Activated naive CD8-positive, alpha-beta T cell treated with anti-CD3 and anti-CD28 coated beads, Interleukin-2, amount 50 U/mL, for 16 hours (primary cell): ENCODE results near the gene HLA-DMA.
"Not testable (repeated sequence)": the region's sequence is repeated elsewhere in the genome, so short reads cannot be mapped to it uniquely, and the experiment has no call there.

Source experiments
- DNase-seq: peaks from one replicate; pipeline ENCODE4 v3.0.0-alpha.2; 2020; ENCODE audit warnings: low read depth, low spot score

HLA-DMA gene

GRCh38 chr6:32954986-32955802 is 2.3 kb upstream of the HLA-DMA start:
- DNase-seq: no peak

DNA sequence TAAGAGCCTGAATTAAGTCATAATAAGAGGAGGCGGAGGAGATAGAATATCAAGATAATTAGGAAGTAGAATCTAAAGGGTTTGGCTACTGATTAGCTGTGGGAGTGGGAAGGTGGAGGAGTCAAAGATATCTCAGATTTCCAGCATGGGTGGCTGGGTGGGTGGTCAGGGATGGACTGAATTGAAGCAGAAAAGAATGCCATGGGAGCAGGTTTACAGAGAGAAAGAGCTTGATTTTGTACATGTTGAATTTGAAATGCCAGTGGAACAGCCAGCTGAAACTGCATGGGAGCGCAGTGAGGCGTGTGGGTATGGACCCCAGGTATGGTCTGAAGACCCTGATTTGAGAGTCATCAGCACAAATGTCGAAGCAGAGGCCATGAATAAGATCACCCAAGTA is 1.4 kb upstream of the HLA-DMA start:
- no peak for DNase-seq

DNA sequence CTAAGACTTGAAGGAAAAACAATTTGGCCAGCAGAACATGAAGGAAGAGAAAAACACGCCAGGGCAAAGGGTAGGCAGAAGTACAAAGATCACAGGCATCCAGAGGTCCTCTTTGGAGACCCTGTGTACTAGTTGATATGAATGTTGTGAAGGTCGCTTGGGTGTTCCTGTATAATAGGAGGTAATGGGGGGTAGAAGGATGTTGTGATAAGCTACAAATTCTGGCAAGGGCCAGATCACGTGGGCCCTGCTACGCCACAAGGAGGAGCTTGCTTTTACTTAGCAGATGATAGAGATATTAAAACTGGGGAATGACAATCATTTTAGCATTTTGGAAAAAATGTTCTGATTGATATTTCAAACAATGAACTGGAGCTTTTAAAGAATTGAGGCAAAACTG is 878 bp upstream of the HLA-DMA start:
- no peak for DNase-seq

DNA sequence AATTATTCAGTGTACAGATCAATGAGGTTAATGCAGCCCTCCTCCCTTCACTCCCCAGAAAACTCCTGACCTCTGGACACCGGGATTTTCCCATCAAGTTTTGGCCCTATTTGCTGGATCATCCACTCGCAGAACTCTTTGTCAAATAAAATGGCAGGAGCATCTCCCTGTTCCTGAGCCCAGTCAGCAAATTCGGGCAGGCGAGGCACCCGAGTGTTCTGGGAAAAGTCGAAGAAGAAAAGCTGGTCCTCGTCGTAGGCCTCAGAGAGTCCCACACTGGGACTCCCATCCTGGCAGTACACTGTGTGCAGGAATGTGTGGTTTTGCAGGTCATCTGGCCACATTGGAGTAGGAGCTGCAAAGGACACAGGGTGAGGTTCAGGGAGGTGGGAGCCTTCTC is 2.4 kb downstream of the HLA-DMA start:
- DNase-seq: no peak

GRCh38 chr6:32950010-32950409 is 2.9 kb downstream of the HLA-DMA start:
- no peak for DNase-seq

GRCh38 chr6:32949113-32949512 is 3.8 kb downstream of the HLA-DMA start:
- DNase-seq: no peak

GRCh38 chr6:32947552-32948465 is 5.1 kb downstream of the HLA-DMA start:
- no peak for DNase-seq

GRCh38 chr6:32946893-32947292 is 6.0 kb downstream of the HLA-DMA start:
- no peak for DNase-seq

GRCh38 chr6:32945953-32946352 is 6.9 kb downstream of the HLA-DMA start:
- DNase-seq: no peak

GRCh38 chr6:32945108-32945760 is 7.7 kb downstream of the HLA-DMA start:
- no peak for DNase-seq

DNA sequence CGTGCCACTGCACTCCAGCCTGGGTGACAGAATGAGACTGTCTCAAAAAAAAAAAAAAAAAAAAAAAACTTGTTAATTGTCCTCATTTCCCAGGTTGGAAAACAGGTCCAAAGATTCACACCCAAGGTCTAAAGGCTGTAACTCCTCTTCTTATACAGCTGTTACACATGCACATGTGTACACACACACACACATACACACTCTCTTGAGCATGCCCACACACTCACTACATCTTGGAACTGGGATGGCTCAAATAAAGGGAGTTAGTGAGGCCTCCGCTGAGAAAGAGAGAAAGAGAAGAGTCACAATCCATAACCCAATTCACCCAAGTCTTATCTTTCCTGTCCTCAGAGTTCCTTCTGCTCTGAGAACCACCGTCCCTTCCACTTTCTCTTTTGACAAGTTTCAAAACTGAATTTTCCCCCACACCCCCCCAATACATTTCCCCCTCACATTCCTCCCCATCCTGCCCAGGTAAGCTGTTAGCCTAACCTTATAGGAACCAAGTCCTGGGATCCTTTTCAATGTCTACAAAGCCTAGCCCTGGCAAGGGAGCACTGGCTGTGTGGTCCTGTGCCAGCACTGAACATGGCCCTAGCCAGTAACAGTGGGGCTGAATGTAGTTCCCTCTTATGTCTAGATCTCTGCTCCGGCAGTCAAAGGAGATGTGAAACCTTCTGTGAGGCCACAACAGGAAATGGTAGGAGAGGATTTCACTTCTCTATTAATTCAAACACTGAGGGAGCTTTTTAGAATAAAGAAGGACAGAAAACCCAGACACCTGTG is 8.8 kb downstream of the HLA-DMA start:
- DNase-seq: no peak

GRCh38 chr6:32942555-32943123 is 10.3 kb downstream of the HLA-DMA start:
- not testable (repeated sequence) for DNase-seq

- DNase-seq: no peak
Observed at GRCh38 chr6:32941214-32941768, 11.6 kb downstream of the HLA-DMA start.

DNA sequence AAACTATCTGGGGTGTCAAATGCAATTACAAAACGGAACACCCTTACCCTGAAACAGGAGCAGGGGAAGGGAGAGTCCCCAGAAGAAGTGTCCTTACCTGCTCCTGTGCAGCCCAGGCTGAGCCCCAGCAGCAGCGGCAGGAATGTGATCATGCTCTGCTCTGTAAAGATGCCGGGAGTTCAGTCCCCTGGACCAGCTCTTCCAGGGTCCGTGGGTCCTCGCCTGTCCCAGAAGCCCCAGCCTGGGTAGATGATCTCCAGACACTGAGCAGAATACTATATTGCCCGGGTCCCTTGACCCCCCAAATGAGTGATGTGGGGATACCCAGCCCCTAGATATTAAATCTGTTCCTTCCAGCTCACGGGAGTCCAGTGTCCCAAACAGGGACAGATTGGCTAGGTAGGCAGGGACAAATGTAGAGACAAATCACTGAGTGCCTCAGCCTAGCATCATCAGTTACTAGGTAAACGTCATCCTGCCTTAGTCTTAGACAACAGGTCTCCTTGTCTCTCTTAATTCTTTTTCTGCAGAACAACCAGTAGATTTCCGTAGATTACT is 12.2 kb downstream of the HLA-DMA start, which contains the start of gene HLA-DMB:
Gene HLA-DMB (minus strand): TSS at position 373 of the 558 bp plus-strand sequence. CDS start 221 bp downstream, at position 152.
- DNase-seq: no peak

DNA sequence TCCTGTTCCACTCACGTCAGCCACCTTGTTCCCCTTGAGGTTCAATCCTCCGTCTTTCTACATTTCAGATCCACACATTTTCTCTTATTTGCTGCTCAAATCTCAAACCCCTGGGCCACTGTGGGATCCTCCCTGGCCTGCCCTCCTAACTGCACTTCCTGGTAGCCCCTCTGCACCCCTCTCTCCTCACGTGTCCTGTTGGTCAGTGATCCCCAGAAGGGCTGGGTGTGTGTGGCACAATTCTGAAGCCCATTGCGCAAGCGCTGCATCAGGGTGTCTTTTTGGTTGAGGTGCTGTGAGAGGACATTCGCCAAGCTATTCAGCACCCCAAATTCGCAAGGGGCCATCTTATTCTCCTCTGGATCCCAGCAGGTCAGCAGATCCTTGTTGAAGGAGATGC is 14.4 kb downstream of the HLA-DMA start:
- DNase-seq: no peak

GRCh38 chr6:32937230-32937633 is 15.7 kb downstream of the HLA-DMA start:
- no peak for DNase-seq

DNA sequence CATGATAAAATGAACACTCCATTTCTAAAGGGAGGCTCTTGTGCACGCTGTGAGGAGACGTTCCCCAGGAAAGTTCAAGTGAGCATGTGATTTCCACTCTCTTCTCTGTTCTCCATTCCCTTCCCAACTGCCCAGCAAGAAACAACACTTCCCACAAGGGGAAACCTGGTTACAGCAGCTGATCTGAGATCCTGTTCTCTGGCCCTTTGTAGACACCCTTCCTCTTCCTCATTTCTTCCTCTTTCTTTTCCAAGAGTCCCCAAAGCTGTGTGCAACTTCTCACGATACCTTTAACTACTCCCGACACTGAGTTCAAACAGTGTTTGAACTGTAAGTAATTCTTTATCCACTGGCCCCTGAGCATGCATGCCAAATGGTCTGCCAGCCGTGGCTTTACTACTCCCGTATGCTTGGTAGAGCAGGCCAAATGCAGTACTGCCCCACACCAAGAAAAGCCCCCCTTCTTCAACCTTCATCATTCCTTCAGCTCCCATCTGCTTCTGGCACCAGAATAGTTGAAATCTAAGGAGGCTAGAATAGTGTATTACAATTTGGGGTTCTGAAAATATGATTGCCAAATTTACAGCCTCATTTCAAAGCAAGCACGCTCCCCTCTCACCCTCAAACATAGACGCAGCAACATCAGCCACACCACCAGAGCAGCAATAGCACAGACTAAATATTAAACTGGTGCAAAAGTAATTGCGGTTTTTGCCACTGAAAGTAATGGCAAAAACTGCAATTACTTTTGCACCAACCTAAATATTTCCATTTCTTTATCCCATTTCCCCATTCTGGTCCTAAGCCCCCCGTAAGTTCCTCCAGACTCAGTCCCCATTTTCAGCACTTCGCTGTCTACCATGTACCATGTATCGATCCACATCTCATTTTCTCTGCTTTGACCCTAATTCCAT is 16.4 kb downstream of the HLA-DMA start:
- no peak for DNase-seq

DNA sequence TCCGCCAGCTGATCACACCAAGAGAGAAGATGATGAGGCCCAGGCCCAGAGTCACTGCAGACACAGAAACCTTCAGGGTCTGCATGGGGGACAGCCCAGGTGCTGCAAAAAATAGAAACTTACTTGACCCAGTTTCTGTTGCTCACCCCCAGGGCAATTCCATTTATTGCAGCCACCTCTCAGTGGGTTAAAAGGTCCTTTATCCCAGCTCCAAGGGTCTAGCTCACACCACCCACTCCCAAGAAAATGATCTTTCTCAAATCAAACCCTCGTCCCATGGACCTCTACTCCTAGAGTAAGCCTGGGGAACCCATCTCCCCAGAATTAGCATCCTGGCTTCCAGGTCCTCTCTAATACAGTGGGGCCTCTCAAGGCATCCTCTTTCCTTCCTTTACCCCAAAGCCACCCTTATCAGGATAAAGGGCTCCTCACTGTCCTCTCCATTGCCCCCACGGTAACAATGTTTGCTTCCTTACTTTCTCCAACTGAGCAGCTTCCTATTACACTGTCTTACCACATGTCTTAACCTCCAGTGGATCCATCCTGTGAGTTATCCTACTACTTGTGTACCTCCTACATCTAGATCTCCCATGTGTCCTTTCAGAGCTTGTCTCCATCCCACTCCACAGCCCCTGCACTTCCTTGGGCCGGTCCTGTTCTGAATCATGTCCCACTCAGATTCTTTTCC is 17.2 kb downstream of the HLA-DMA start:
- no peak for DNase-seq
